Measurements from ENCODE around the gene ANKRD55.

- no peak for TF ChIP-seq REST (IDR thresholded peaks at IDR 0.05; ENCODE audit: insufficient read depth in 1 of 2, low read depth in 2 of 2, low read length in 2 of 2)
- no peak for TF ChIP-seq TAF1 (IDR thresholded peaks at IDR 0.05; ENCODE audit: borderline replicate concordance, insufficient read depth, low read length)
- no peak for TF ChIP-seq POLR2AphosphoS5 (IDR thresholded peaks at IDR 0.05; ENCODE audit: low read depth, low read length)
These were observed 39.6 kb upstream of the ANKRD55 start for GRCh38 chr5:56272765-56273164.
